C1 segment of cervical spinal cord (tissue), 14 donors: ENCODE results near the gene MYH13.
A peak's percentile ranks its signal among the peaks of the same experiment; 100 is the strongest.

ENCODE experiments used
- DNase-seq, 14 donors: peaks; one replicate each; lab custom pipeline; 2025; lab: John Stamatoyannopoulos, UW

Gene MYH13

DNA sequence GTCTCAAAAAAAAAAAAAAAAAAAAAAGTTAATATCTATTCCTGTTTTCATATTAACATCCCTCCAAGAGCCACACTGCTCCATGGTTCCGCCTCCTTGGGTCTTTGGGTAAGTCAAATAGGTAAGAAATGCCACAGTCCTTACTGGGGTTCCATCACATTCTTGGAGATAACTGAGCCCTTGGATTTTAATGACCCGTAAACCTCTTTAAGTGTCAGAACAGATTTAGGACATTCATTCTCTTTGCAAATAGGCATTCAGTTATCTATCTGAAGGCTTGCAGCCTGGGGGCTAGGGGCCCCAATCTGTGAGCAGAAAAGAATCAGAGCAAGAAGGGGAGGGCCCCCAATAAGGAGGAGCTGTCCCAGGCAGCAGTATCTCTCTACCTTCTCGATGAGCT lies 28.0 kb downstream of the MYH13 start:
- DNase-seq: no peak

DNA sequence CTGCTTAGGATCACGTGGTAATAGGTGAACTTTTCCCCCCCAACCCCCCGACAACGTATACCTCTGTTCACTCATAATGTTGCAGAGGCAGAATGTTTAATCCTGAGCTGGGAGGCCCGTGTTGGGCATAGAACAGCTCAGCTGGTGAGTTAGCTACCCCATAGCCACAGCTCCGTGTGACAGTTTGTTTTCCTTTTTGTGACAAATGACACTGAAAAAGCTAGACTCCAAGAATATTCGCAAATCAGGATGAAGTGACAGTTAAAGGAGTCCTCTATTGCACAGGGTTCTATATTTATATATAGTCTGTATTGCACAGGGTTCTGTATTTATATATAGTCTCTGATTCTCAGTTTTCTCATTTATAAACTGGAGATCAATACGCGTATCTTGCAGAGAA lies 33.8 kb downstream of the MYH13 start:
- no peak for DNase-seq

DNA sequence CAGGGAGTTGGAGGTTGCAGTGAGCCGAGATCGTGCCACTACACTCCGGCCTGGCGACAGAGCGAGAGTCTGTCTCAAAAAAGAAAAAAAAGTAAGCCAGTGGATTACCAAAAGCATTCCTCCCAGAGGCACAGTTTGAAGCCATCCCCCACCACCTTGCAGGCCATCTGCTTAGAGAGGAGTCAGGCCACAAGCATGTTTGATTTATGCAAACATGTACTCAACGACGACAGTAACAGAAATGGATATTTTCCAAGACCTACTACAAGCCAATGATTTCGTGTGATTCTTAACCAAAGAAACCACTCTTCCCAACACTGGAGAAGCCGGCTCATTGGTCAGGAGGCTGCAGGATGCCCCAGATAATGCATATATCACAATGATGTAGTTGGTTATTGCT lies 34.8 kb downstream of the MYH13 start:
- DNase-seq: no peak

DNA sequence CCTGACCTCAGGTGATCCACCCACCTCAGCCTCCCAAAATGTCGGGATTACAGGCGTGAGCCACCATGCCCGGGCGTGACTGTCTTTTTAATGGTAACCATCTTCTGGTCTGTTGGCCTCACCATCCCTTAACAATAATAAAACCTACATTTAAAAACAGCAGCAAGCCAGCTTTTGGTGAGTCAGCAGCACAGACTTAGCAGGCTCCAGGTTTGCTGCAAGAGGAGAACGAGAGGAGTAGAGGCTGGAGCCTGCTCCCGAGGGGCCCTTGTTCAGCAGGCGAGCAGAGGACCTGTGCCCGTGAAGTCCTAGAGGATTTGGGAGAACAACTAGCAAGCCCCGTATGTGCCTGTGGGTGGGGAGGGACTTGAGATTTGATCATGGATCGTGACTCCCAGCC lies 35.7 kb downstream of the MYH13 start:
- no peak for DNase-seq

DNA sequence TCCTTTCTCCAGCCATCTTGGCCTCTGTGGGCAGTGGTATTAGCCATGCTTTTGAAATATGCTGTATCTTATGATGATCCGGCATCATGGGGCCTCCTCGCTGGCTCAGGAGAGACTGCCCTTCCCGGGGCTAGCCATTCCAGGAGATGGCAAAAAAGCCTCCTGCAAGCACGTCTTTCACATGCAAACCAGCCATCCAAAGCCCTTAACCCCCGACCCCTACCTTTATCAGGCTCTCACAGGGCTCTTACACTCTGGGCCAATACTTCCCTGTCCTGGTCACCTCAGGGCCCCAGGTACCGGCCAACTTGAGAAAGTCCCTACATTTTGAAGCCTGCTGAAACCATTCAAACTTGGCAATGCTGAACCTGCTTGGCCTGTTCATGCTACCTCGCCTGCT lies 36.4 kb downstream of the MYH13 start:
- no peak for DNase-seq

DNA sequence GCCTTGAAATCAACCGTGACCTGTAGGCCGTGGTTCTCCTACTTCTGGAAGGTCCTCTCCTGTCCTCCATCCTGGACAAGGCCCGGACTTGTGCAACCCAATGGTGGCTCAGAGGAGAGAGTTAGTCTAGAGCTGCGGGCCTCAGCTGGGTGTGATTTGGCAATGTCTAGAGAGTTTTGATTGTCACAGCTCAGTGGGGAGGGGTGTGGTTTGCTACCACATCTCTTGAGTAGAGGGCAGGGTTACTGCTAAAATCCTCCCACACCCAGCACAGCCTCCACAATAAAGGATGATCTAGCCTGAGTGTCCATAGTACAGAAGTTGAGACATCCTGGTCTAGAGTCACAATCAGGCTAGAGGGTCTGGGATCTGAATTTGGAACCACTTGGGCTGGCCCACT lies 40.3 kb downstream of the MYH13 start:
- DNase-seq: no peak

DNA sequence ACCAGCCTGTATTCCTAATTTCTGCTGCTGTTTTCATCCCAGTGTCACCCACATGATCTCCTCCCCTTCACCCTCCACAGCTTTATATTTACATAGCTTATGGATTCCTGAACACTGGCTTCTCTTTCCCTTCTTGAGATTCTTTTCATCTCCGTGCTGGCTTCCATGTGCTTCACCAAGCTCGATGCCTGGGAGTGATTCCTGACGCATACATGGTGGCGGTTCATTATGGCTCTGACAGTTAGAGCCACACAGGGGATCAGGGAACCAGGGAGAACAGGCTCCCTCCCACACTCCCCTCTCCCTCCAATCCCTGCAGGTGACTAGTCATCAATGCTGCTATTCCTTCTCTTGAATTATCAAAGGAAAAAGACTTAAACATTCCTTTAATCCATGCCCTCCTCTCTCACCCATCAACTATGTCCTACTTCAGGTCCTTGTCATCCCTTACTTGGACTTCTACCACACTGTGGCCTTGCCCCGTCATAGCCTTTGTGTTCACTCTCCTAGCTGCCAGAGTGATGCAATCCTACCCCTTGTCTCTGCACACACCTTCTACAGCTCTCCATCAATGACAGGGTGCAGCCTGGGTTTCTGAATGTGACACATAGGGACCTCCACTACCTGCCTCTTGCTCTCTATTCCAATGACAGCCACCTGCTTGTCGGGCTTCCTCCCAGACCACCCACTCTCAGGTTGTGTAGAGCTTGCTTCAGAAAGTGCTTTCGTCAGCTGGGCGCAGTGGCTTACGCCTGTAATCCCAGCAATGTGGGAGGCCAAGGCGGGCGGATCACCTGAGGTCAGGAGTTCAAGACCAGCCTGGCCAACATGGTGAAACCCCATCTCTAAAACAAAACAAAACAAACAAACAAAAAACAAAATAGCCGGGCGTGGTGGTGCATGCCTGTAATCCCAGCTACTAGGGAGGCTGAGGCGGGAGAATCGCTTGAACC lies 43.6 kb downstream of the MYH13 start:
- DNase-seq: no peak

DNA sequence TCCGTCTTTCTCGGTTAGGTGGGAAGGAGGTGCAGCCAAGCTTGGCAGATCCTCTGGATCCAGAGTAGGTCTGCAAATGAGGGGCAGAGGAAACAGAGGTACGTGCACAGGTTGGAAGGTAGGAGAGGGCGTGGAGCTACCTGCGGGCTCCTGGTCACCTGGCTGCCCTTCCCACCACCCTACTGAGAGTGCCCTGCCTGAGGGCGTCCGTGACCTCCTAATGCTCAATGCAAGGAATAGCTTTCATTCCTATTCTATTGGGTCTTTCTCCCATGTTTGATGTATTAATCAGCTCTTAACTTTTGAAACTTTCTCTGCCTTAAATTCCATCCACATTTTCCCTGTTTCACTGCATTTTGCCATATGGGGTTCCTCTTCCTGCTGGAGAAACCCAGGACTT lies 44.6 kb downstream of the MYH13 start:
- no peak for DNase-seq

DNA sequence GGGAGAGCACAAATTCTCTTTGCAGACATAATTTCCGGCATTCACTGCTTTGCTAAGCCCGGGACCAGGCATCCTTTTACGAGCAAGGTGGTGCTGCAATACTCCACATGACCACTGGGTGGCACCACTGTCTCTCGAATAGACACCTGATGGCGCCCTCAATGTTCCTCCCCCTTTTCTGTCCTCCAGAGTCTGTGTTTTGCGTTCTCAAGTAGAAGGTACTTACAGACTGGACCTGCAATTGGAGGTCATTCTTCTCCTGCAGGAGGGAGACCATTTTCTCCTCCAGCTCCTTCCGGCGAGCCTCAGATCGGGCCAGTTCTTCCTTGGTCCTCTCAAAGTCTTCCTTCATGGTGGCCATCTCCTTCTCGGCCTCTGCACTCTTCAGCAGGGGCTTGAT lies 45.2 kb downstream of the MYH13 start:
- peak in 10 of 14 donors; percentile 2 to 51 (median 14) for DNase-seq

DNA sequence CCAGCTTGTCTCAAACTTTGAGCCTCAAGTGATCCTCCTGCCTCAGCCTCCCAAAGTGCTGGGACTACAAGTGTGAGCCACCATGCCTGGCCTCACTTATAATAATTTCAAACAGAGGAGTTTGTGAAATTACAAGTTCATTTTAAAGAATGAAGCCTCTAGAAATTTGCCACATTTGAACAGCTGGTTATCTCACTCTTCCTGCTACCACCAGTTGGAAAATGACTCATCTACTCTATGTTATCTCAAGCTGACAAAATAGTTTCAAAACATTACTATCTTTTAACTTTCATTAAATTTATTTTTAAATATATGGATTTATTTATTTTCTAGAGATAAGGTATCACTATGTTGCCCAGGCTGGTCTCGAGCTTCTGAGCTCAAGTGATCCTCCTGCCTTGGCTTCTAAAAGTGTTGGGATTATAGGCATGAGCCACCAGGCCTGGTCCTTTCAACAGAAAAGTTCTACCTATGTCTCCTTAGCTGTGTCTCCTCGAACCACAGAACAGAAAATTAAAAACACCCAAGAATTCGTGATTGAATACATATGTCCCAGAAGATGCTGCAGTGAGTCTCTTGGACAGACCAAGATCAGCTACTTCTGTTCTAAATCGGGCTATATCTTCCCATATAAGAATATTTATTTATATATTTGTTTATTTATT lies 47.6 kb downstream of the MYH13 start:
- no peak for DNase-seq

DNA sequence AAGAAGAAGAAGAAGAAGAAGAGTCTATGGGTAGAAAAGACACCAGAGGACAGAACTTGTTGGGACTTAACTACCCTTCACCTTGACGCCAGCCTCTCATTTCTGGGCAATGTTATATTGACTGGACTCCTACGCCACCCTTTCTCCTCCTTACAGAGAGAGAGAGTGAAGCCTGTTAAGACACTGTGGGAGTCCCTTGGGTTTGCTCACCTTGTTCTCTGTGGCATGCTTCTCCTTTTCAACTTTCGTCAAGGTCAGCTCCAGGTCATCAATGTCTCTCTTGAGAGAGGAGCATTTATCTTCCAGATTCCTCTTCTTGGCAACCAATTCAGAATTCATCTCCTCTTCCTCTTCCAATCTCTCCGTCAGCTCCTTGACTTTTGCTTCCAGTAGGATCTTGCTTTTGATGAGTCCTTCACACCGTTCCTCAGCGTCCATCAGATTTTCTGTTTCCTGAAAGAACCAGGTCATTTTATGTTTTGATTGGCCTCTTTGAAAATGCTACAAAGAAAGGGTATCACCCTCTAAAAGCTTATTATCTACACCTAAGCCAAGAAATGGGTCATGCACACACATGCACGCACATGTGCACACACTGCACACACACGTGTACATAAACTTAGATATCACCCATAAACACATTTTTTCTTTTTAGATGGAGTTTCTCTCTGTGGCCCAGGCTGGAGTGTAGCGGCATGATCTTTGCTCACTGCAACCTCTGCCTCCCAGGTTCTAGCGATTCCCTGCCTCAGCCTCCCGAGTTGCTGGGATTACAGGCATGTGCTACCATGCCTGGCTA lies 48.8 kb downstream of the MYH13 start:
- DNase-seq: no peak

DNA sequence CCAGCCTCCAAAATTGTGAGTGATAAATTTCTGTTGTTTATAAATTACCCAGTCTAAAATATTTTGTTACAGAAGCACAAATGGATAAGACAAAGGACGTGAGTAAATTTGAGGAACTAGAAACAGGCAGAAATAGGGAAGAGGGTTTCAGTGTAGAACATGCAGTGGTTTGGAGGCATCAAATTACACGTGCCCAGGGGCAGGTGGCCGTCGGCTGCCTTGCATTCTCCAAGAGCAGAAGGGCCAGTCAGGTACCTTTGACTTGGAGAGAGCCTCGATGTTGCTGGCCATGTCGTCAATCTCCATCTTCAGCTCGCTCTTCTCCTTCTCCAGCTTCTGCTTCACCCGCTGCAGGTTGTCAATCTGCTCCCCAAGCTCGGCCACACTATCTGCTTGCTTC lies 54.3 kb downstream of the MYH13 start:
- DNase-seq: peak in 1 of 14 donors; percentile 3

DNA sequence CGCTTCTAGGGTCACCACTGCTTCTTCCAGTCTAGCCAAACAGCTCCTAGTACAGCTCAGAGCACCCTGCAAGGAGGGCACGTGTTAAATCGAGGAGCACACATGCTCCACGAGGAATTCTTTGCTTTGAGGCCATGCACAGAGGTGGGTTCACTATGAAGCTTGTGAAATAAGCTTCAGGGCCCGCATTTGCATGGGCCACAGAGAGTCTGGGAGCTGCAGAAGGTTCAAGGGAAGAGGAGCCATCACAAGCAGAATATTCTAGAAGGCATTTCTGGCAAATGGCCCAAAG lies 55.3 kb downstream of the MYH13 start:
- DNase-seq: no peak

DNA sequence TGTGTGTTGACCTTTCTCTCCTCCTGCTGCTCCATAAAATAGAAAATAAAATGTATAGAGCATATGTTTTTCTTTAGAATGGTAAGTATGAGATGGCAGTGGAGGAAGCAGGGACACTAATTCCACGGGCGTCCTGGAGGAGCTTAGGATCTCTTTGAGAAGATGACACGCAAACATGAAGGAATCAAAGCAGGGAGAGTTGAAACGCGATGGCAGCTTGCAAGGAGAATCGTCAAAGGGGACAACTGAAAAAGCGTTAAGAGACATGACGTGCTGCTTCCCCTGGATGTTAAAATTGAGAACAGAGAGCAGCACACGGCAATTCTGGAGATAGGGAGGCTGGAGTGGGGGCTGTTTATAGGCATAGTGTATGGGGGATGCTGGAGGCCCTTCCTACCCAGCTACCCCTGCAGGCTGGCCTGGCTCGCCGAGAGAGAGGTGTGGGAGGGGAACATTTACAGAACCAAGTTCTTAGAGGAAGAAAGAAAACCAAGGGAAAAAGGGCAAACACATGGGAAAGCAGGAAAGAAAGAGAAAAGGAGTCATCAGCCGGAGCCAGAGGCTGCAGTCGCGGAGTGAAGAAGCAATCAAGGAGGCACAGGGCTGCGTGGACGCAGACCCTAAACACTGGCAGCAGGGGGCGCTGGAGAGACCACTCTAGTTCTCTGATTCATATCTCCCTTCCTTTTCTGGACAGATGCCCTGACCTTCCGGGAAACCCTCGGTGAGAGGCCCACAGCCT lies 55.8 kb downstream of the MYH13 start:
- peak in 6 of 14 donors; percentile 3 to 54 (median 17) for DNase-seq

DNA sequence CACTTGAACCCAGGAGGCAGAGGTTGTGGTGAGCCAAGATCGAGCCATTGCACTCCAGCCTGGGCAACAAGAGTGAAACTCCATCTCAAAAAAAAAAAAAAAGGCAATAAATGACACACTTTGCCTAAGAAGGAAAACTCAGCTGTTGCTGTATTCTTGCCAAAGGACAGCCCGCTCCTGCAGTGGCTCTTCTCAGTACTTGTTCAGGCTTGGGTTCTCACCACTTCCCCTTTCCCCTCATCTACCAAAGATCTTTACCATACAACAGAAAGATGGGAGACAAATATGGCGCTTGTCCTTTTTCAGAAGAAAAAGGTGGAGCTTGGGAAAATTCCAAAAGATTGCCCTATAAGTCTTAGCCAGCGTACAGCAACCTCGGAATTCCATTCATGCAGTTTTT lies 58.5 kb downstream of the MYH13 start:
- DNase-seq: no peak

DNA sequence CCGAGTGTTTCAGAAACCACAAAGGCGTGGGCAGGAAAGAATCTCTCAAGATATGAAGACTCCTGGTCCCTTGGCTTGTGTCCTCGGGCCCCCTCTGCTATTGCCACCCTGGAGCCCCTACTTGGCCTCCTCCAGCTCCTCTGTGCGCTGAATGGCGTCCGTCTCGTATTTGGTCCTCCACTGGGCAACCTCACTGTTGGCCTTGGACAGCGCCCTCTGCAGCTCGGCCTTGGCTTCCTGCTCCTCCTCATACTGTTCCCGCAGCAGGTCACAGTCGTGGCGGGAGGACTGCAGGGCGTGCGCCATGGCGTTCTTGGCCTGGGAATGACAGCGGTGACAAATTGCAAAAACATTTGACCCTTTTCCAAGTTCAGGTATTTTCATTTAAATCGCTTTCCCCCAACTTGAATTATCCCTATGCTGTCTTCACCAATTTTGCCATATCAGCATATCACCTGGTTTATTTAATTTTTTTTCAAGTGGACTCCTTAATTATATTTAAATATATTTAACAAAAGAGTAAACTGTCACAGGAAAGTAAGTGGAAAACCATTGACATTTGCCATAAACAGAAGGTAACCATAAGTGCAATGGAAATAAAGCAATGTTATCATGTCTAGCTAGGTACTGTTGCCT lies 59.7 kb downstream of the MYH13 start:
- no peak for DNase-seq

DNA sequence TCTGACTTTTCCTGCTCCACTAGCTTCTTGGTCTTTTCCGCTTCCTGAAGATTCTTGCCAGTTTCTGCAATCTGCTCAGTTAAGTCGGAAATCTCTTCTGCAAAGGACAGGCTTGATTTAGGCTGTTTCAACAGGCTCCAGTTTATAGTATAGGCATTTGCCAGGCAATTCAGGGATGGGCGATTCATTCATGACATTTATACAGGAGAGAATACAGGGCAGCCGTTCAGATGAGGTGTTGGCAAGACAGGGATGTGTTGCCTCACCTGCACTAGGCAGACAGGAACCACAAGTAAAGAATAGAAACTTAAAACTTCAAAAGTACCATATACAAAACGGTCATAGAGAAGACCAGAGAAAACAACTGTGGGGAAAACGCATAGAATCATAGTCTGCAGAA lies 61.7 kb downstream of the MYH13 start:
- DNase-seq: no peak

DNA sequence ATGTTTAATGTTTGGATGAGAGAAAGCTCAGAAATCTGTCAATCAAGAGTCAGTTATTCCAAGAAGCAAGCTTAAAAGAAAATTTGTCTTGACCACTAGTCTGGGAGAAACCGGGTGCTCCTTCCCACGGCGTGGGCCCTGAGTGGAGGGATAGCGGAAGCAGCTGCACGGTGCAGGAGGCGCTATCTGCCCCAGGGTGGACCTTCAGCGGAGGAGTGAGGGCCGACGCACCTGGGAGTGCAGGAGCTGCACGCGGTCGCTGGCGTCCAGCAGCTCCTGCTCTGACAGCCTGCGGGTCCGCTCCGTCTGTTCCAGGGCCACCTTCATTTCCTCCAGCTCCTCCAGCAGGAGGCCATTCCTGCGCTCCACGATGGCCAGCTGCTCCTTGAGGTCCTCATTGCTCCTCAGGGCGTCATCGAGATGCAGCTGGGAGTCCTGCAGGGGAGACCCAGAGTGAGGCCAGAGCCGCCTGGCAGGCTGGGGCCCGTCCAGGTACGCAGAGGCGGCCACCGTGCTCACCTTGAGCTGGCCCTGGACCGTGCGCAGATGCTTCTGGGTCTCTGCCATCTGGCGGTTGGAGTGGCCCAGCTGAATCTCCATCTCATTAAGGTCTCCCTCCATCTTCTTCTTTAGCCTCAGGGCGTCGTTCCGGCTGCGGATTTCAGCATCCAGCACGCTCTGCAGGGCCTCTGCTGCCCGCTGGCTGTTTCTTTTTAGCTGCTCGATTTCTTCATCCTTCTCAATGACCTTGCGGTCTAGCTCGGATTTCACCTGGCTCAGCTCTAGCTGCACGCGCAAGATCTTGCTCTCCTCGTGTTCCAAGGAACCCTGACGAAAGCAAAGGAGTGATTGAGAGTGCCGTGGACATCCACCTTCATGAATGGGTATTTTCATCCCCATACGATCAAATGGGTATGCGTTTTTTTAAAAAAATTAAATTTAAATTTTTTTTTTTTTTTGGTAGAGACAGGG lies 63.5 kb downstream of the MYH13 start:
- no peak for DNase-seq

DNA sequence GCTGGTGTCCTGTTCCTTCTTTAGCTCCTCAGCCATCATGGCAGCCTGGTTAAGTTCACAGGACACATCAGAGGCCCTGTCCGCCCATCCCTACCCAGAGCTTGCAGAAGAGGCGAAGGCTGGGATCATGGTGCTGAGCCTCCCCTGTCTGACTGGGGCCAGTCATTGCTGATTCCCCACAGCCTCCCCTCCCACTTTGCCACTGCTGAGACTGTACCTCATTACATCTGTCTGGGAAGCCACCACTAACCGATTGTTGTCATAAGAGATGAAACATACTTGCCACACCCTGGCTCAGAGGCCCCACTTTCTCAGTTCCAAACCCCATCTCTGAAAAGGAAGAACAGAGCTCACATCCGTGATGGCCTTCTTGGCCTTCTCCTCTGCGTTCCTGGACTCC lies 66.2 kb downstream of the MYH13 start:
- DNase-seq: no peak

DNA sequence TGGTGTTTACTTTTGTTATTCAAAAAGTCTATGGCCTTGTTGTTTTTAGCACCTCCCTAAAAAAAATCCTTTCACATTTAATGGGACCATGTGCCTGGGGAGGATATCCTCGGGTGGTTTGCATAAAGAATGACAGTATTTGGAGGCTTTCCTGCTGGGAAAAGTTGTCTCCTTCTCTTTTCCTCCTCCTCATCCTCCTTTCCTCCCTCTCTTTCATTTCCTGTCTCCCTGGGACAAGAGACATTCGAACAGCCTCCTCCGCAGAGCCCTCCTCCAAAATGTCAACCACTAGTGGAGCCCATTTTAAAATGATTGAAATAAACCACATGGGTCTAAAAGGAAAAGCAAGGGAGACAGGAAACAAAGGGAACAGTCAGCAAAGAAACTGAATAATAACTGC lies 67.4 kb downstream of the MYH13 start:
- DNase-seq: no peak
